Measurements from ENCODE around the gene GABRR2.

DNA sequence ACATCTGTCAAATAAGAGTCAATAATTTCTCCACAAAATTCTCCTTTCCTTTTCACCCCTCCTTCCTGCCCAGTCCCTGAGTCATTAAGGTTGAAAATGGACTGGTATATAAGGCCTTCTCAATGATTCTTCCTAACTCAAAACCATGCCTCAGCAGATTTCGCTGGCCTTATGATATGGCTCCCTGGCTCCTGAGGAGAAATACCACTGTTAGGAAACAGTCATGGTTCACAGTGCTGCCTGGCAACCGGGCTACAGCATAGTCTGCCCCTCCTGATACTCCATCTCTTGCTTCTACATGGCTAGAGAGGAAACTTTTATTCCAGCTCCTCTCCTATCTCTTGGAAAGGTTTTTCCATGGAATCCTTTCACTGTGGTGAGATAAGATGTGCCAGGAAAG lies 32.7 kb upstream of the GABRR2 start:
- TF ChIP-seq NFRKB (IDR thresholded peaks at IDR 0.05) (no peak), TARDBP (IDR thresholded peaks at IDR 0.05) (no peak), CTBP1 (IDR thresholded peaks at IDR 0.05; ENCODE audit: borderline replicate concordance) (no peak), FOXK2 (IDR thresholded peaks at IDR 0.05) (no peak), FOXA1 (IDR thresholded peaks at IDR 0.05) (no peak), SUZ12 (IDR thresholded peaks at IDR 0.05) (no peak), BHLHE40 (IDR thresholded peaks at IDR 0.05; ENCODE audit: borderline replicate concordance) (no peak), ELF4 (IDR thresholded peaks at IDR 0.05) (no peak), HDGF (IDR thresholded peaks at IDR 0.05; ENCODE audit: borderline replicate concordance) (no peak), ZNF384 (IDR thresholded peaks at IDR 0.05) (no peak), SP1 (IDR thresholded peaks at IDR 0.05) (no peak), LEF1 (IDR thresholded peaks at IDR 0.05; ENCODE audit: borderline replicate concordance) (no peak)

Measured in HEK293T (cell line).